Measurements from ENCODE around the gene P2RY12.

- TF ChIP-seq EZH2phosphoT487 (IDR thresholded peaks at IDR 0.05; ENCODE audit: low read depth) (no peak), CTCF (IDR thresholded peaks at IDR 0.05; ENCODE audit: low read depth, low read length) (no peak)
Observed at GRCh38 chr3:151410891-151411559, 26.5 kb upstream of the P2RY12 start.

Measured in OCI-LY3 (cell line).